Astrocyte (in vitro differentiated cells and primary cell): ENCODE measurements around the gene PPARG. TPM values are rescaled to one million over a fixed set of nuclear protein-coding genes. Genes with fewer than 3 reads are reported as not detected.

Experiments used
- DNase-seq: peaks from one replicate; pipeline ENCODE4 v3.0.0-alpha.2; 2010; ENCODE audit warnings: low read depth
- FAIRE-seq: peaks from 2 replicates; lab custom pipeline; 2011; peaks lifted over from hg19 to GRCh38; lab: Jason Lieb, UNC
- H2AFZ ChIP-seq: 2 replicates; pipeline ENCODE4 v1.6.0; 2012; ENCODE audit warnings: low read depth, low read length, inconsistent platforms
- H3K27ac ChIP-seq: 2 replicates; pipeline ENCODE4 v1.5.1; 2011; ENCODE audit warnings: low read depth, low read length, inconsistent platforms
- H3K27me3 ChIP-seq: 2 replicates; pipeline ENCODE4 v1.6.0; 2011; ENCODE audit warnings: low read length, inconsistent platforms; ENCODE audit not compliant: insufficient read depth
- H3K36me3 ChIP-seq: 2 replicates; pipeline ENCODE4 v1.5.1; 2011; ENCODE audit warnings: low read length, inconsistent platforms; ENCODE audit not compliant: insufficient read depth
- H3K4me1 ChIP-seq: 2 replicates; pipeline ENCODE4 v1.5.1; 2011; ENCODE audit warnings: low read length, inconsistent platforms; ENCODE audit not compliant: insufficient read depth
- H3K4me2 ChIP-seq: 2 replicates; pipeline ENCODE4 v1.6.0; 2012; ENCODE audit warnings: low read length, inconsistent platforms
- H3K4me3 ChIP-seq: 2 replicates; pipeline ENCODE4 v1.5.1; 2011; ENCODE audit warnings: low read depth, mild to moderate bottlenecking, low read length, inconsistent platforms; ENCODE audit not compliant: insufficient read depth
- H3K79me2 ChIP-seq: 2 replicates; pipeline ENCODE4 v1.6.0; 2012; ENCODE audit warnings: mild to moderate bottlenecking, low read length, inconsistent platforms; ENCODE audit not compliant: insufficient read depth
- H3K9ac ChIP-seq: 2 replicates; pipeline ENCODE4 v1.6.0; 2012; ENCODE audit warnings: mild to moderate bottlenecking, low read length, inconsistent platforms
- H3K9me3 ChIP-seq: 2 replicates; pipeline ENCODE4 v1.5.1; 2012; ENCODE audit warnings: low read depth, mild to moderate bottlenecking, low read length, inconsistent platforms; ENCODE audit not compliant: insufficient read depth
- H4K20me1 ChIP-seq: 2 replicates; pipeline ENCODE4 v1.6.0; 2012; ENCODE audit warnings: low read length, inconsistent platforms; ENCODE audit not compliant: insufficient read depth
- H3K27ac Mint-ChIP-seq: one replicate; pipeline ENCODE4 v1.8.0; 2021; ENCODE audit warnings: mild to moderate bottlenecking, mixed read lengths; ENCODE audit not compliant: unreplicated experiment
- H3K27me3 Mint-ChIP-seq: one replicate; pipeline ENCODE4 v1.8.0; 2021; ENCODE audit warnings: low read depth, mixed read lengths; ENCODE audit not compliant: unreplicated experiment
- H3K36me3 Mint-ChIP-seq: one replicate; pipeline ENCODE4 v1.8.0; 2021; ENCODE audit warnings: low read depth, mixed read lengths; ENCODE audit not compliant: unreplicated experiment
- H3K4me1 Mint-ChIP-seq: one replicate; pipeline ENCODE4 v1.8.0; 2021; ENCODE audit warnings: low read depth, mixed read lengths; ENCODE audit not compliant: unreplicated experiment
- H3K4me3 Mint-ChIP-seq: one replicate; pipeline ENCODE4 v1.8.0; 2021; ENCODE audit warnings: mild to moderate bottlenecking, moderate library complexity, mixed read lengths; ENCODE audit not compliant: unreplicated experiment
- H3K9me3 Mint-ChIP-seq: one replicate; pipeline ENCODE4 v1.8.0; 2021; ENCODE audit warnings: mild to moderate bottlenecking, mixed read lengths; ENCODE audit not compliant: unreplicated experiment
- CTCF ChIP-seq: IDR thresholded peaks from 2 replicates; pipeline ENCODE4 v1.5.1; 2011; ENCODE audit warnings: low read depth, mild to moderate bottlenecking, inconsistent platforms, low read length, moderate library complexity; ENCODE audit not compliant: insufficient read depth
- EZH2 ChIP-seq: IDR thresholded peaks from 2 replicates; pipeline ENCODE4 v1.6.1; 2012; ENCODE audit warnings: mild to moderate bottlenecking, low read length, inconsistent platforms; ENCODE audit not compliant: insufficient read depth
- total RNA-seq: library from RNA; stranded (reverse); gene quantifications from 2 replicates; pipeline ENCODE4 v1.2.1, GENCODE V29; 2021

Gene PPARG
- total RNA-seq, 1 donor from 2014 or later: 4.4 TPM

GRCh38 chr3:12405432-12406272 is 116.8 kb downstream of the PPARG start:
- Histone ChIP-seq H3K4me2 (peak overlapping the region; percentile 65), H3K9me3 (no peaks in the 10 kb centered on the region), H3K4me1 (peaks cover 11% of the 10 kb centered on the region), H3K27ac (peak overlapping the region; percentile 55), H3K4me3 (peak overlapping the region; percentile 2), H4K20me1 (no peaks in the 10 kb centered on the region), H3K9ac (no peak overlapping the region), H3K79me2 (no peaks in the 10 kb centered on the region), H2AFZ (no peak overlapping the region), H3K36me3 (no peaks in the 10 kb centered on the region), H3K27me3 (no peaks in the 10 kb centered on the region)
- Mint-ChIP-seq H3K27me3 (no peaks in the 10 kb centered on the region), H3K27ac (peak overlapping the region; percentile 79), H3K4me1 (peaks cover 22% of the 10 kb centered on the region), H3K4me3 (peak overlapping the region; percentile 0), H3K36me3 (no peaks in the 10 kb centered on the region), H3K9me3 (no peaks in the 10 kb centered on the region)
- FAIRE-seq (no peak), DNase-seq (peak; percentile 97)
- TF ChIP-seq CTCF: no peak
- no peak for TF ChIP-seq EZH2

GRCh38 chr3:12408984-12409683 is 120.3 kb downstream of the PPARG start:
- Histone ChIP-seq H3K79me2 (no peaks in the 10 kb centered on the region), H4K20me1 (no peaks in the 10 kb centered on the region), H3K27me3 (no peaks in the 10 kb centered on the region), H3K4me3 (no peak overlapping the region), H3K4me2 (no peak overlapping the region), H2AFZ (no peak overlapping the region), H3K9me3 (no peaks in the 10 kb centered on the region), H3K4me1 (peaks cover 5% of the 10 kb centered on the region), H3K27ac (no peak overlapping the region), H3K36me3 (no peaks in the 10 kb centered on the region), H3K9ac (no peak overlapping the region)
- no peak for TF ChIP-seq EZH2
- TF ChIP-seq CTCF: no peak
- H3K4me1 Mint-ChIP-seq: peaks cover 16% of the 10 kb centered on the region
- no peak for DNase-seq
- H3K4me3 Mint-ChIP-seq: no peak overlapping the region
- no peak overlapping the region for H3K27ac Mint-ChIP-seq
- H3K27me3 Mint-ChIP-seq: no peaks in the 10 kb centered on the region
- no peaks in the 10 kb centered on the region for H3K36me3 Mint-ChIP-seq
- no peaks in the 10 kb centered on the region for H3K9me3 Mint-ChIP-seq
- no peak for FAIRE-seq
